Stimulated activated CD8-positive, alpha-beta memory T cell treated with anti-CD3 and anti-CD28 coated beads, Interleukin-15, amount 100 ng/mL, for 1 hour (primary cell): ENCODE measurements around the gene TMEM89.

Source experiments
- DNase-seq: peaks from one replicate; pipeline ENCODE4 v3.0.0-alpha.2; 2020; ENCODE audit warnings: low read depth

Gene TMEM89

DNA sequence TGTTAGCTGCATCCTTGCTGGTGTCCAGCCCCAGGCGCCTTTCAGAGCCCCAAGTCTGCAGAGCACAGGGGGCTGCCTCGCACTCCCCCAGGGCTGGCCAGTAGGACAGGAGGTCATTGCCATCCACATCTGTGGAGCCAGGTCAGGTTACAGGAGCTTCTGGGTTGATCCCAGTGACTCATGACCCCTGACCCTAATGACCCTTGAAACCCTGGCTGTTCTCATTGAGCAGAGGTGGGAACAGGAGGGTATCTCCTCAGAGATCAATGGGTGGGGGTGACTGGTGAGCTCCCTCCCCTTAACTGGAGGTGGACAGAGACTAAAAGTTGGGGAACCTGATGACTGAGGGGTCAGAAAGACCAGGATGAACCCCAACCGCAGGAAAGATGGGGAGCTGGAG is 19.8 kb upstream of the TMEM89 start:
- no peak for DNase-seq

DNA sequence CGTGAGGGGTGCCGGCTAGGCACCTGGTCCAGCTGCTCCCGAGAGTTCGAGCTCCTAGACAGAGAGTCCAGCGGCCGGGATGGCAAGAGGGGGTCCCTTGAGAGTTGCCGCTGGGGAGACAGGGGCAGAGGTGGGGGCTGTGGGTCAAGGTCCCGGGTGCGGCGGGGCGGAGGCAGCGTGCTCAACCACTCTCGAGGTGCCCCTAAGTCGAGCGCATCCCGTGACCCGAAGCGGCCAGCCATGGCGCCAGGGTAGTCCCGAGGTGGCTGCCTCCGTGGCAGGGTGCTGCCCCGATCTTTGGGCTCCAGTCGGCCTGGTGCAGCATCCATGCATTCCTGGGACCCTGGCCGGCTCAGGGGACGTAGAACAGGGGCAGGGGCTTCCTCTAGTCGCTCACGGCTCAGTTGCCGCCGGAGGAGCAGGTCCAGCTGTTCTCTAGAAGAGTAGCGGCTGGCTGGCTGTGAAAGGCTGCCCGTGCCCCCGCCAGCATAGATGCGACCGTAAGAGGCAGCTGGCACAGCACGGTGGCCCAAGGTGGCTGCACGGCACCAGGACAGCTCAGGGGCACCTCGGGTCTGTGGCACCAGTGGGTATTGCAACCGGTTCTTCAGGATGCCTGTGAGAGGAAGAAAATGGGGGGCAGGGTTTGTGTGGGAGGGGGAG is 18.5 kb upstream of the TMEM89 start:
- DNase-seq, result no peak

DNA sequence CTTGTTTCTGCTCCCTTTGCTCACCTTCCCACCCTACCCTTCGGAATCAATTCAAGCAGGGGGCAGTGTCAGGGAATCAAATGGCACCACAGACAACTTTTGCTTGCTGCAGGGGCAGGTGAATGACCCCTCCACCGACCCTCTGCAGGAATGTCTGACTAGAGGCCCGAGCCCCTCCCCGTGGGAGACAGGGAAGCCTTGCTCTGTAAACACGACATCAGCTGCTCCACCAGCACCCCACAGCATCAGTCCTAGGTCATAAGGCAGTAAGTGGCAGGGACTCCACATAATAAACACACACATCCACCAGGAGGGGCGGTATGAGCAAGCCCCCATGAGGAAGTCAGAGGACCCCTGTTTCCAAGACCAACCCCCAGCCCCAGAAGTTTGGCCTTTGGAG is 15.7 kb upstream of the TMEM89 start:
- DNase-seq, result no peak

- no peak for DNase-seq
Observed at GRCh38 chr3:48636149-48636655, 14.6 kb upstream of the TMEM89 start.

DNA sequence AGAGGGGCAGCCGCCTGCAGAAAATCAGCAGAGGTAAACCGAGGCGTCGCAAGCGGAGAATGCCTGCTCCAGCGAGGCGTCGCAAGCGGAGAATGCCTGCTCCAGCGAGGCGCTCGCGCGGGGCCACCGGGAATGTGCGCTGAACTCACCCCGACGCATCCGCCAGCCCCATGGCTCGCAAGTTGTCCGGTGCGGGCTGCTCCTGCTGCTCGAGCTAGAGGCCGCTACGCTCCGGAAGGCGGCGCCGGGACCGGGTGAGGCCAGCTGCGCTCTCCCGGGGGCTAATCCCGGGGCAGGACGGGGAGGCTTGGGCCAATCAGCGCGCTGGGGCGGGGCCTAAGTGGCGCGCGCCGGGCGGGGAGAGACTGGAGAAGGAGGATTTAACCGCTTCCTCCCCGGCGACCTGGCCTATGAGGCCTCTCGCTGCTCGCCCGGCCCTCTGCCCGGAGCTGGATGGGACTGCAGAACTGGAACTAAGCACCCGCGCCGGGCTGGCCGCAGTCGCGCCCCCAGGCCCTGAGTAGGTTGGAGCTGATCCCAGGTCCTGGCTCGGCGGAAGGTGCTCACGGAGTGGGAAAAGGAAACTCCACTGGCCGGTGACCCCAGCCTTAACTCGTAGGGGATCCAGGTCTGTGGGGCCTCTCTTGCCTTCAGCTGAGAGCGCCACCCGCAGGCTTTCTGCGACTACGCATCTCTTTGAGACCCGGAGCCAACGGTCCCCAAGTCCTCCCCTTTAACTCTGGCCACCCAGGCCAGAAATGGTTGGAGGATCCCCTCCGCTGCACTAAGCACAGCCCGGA is 13.9 kb upstream of the TMEM89 start, which contains the start of gene SLC26A6:
SLC26A6 (minus strand) TSS at position 240 of the 800 bp plus-strand sequence; CDS start at position 172, 68 bp downstream.
- DNase-seq, result peak; percentile 85

GRCh38 chr3:48634661-48635221 is 13.2 kb upstream of the TMEM89 start:
- DNase-seq, result no peak

DNA sequence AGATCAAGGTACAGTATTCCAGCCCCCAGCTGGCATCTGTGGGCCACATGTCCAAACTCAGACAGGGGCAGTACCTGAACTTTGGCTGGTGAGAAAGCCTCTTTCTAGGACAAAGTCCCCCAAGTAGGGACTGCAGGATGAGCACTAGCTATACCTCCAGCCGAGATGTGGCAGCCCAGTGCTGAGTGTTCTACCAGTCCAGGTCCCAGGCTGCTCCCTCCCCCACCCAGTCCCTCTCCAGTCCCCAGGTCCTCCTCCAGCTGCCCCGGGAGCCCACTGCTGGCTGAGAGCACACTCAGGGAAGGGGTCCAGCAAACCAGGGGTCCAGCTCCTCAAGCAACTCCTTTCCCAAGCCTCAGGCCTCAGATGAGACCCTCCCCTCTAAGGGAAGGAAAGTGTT is 12.2 kb upstream of the TMEM89 start:
- no peak for DNase-seq

GRCh38 chr3:48633256-48633655 is 11.7 kb upstream of the TMEM89 start:
- DNase-seq, result no peak

DNA sequence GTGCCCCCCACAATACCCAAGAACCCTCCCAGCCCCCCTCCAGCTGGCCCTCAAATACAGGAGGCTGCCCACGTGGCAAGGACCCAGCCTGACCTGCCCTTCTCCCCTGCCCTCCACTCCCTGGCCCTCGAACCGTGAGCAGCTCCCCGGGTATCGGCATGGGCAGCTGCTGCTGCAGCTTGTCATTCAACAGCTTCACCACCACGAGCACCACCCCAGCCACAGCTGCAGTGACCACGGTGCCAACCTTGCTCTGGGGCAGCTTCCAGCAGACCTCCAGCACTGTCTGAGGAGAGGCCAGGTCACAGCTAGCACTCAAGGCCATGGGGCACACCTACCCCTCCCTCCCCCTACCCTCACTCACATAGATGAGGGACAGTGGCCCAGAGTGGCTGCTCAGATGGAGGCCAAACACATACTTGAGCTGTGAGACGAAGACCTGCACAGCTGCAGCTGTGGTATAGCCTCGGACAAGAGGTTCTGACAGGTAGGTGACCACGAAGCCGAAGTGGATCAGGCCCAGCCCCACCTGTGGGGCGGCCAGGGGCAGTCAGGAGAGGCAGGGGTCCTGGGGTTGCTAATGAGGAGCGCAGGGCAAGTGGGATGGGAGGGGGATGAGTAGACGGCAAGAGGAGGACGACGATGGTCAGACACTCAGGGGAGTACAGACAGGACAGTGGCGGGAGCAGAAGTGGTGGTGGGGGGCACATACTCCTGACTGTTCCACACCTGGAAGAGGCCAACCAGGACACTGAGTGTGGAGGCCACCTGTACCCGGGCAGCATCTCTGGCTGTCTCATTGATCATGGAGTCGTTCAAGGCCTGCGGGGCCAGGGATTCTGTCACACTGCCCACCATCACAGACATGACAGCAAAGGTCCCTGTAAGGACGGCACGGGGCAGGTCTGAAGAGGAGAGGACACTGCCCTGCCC is 10.2 kb upstream of the TMEM89 start:
- DNase-seq, result no peak

DNA sequence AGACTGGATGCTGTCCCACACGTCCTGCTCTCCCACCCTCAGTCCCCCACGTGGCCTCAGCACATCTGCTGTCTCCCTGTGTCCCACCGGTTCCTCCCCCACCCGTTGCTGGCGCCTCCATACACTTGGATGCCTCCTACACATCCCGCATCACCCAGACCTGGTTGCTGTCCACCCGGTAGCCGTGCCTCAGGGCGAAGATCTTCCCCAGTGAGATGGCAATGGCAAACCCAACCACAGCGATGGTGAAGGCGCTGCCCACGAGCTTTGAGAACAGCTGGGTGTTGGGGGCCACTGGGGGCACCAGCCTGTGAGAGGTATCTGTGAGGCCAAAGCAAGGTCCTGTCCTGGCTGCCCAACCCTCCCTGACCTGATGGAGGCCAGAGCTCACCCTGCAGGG is 9.3 kb upstream of the TMEM89 start:
- DNase-seq, result no peak

DNA sequence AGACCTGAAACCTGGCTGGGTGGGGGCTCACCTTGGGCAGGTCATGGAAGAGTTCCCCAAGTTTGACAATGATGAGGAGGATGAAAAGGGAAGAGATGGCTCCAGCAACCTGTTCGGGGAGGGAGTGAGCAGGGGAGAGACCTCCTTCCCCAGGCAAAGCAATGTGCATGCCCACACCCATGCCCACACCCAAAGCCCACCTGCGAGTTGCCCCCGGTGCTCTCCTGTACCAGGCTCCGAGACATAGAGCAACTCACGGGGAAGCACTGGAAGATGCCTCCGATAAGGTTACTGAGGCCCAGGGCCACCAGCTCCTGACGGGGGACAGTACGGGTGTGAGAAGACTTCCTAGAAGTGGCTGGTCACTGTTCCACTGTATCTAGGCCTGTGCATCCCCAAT is 8.8 kb upstream of the TMEM89 start:
- no peak for DNase-seq

GRCh38 chr3:48629894-48630293 is 8.3 kb upstream of the TMEM89 start:
- no peak for DNase-seq

DNA sequence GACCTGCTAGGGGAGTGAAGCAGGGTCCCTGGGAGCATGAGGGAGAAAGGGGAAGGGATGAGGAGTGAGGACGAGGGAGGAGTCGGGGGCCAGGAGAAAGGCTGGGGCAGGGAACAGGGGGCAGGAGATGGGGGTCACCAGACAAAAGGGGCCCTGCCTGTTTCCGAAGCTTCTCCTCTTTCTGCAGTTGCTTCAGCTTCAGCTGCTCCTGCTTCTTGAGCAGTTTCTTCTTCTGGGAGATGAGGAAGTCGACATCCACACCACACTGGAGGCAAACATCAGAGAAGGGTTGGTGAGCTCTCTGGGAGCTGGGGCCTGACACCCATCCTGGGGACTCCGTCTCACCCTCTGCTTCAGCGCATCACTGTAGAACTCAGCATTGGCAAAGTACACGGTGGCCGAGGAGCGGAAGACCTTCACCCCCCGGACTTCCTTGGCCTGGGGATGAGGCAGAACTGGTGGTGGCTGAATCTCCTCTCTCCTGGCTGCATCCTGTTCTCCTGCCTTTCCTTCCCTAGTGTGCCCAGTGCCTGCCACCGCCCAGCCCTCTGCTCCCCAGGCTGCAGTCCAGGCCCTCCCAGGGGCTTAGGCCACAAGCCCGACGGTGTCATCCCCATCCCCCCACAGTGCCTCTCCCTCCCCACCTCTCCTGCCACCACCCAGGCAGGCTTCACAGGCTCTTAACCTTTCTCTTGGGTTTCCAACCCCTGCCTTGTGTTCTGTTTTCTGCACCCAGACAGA is 6.9 kb upstream of the TMEM89 start:
- DNase-seq, result no peak

- no peak for DNase-seq
Observed at GRCh38 chr3:48625600-48625999, 4.0 kb upstream of the TMEM89 start.

DNA sequence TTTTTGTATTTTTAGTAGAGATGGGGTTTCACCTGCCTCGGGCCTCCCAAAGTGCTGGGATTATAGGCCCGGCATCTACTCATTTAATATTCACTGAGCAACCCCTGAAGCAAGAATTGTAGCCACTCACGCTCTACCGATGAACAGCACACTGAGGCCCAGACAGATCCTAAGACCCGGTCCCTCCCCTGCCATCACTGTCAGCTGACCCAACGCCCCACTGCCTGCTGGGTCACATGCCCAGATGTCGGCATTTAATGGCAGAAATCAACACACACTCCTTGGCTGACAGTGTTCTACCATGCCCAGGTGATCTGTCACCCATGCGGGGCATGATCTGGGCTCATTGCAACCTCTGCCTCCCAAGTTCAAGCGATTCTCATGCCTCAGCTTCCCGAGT is 3.2 kb upstream of the TMEM89 start:
- no peak for DNase-seq

DNA sequence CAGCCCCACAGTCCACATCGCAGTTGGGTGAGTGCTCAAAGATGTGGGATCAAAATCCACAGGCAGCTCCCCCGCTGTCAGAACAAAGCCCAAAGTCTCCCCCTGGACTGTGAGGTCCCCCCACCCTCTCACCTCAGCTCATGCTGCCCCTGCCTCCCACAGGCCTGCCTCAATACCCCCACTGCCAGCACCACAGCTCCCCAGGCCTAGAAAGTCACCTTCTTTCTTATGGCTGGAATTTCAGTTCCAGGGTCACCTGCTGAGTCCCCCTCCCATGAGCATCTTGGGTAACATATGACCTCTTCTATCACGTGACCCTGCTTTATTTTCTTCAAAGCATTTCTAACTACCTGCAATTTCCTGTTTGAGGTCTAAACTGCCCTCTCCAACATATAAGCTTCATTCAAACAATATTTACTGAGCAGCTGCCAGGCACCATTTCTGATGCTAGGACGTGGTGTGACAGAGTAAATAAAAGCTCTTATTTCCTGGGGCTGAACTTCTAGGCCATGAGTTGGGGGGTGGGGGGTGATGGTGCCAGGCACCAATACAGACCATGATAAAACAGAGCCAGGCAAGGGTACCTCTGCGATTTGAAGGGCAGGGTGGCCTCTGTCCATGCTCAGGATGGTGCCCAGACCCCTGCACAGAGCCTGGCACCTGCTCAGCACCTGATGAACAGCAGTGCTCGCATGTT is 2.4 kb upstream of the TMEM89 start:
- no peak for DNase-seq

- no peak for DNase-seq
Observed at GRCh38 chr3:48619541-48620524, 1.7 kb downstream of the TMEM89 start.

GRCh38 chr3:48617559-48617958 is 4.0 kb downstream of the TMEM89 start:
- DNase-seq, result no peak

- no peak for DNase-seq
Observed at GRCh38 chr3:48614044-48614443, 7.5 kb downstream of the TMEM89 start.
